ENCODE data around the gene PPIF.

DNA sequence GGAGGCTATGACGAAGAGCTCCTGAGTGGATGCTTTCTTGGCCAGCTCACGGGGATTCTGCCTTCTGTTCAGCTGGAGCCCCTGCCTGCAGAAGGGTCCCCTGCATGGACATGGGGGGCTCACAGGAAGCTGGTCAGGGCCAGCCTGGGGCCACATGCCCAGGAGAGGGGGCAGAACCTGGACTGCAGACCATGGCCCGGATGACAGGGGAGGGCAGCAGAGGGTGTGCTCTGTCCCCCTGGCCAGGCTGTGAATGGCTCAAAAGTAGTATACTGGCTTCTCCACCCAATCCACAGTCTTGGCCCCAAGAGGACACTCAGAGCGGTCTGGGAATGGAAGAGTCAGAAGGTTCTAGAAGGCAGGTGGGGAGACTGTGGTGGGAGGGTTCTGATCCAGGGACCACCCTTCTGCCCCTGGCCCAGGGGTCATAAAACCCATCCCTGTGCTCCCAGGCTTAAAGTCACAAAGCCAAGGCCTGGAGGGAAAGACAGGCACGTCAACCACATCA, 40.3 kb downstream of the PPIF start:
- TF ChIP-seq CTCF (IDR thresholded peaks at IDR 0.05), result no peak
- TF ChIP-seq, protein P1, sequence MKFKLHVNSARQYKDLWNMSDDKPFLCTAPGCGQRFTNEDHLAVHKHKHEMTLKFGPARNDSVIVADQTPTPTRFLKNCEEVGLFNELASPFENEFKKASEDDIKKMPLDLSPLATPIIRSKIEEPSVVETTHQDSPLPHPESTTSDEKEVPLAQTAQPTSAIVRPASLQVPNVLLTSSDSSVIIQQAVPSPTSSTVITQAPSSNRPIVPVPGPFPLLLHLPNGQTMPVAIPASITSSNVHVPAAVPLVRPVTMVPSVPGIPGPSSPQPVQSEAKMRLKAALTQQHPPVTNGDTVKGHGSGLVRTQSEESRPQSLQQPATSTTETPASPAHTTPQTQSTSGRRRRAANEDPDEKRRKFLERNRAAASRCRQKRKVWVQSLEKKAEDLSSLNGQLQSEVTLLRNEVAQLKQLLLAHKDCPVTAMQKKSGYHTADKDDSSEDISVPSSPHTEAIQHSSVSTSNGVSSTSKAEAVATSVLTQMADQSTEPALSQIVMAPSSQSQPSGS (CRISPR knock-in tag; IDR thresholded peaks at IDR 0.05; ENCODE audit: borderline replicate concordance, low read depth), result no peak

Measured in WTC11 (cell line).